Activated CD4-positive, alpha-beta T cell treated with anti-CD3 and anti-CD28 coated beads for 4 hours (primary cell): ENCODE measurements around the gene OR4C12.
"Not testable (repeated sequence)": the region's sequence is repeated elsewhere in the genome, so short reads cannot be mapped to it uniquely, and the experiment has no call there.

Source experiments
- DNase-seq, 2 donors: peaks; one replicate each; pipeline ENCODE4 v3.0.0-alpha.2; 2020

The OR4C12 gene

GRCh38 chr11:49982435-49982834 is at the start of gene OR4C12:
OR4C12 (minus strand) TSS chr11:49982535; CDS start chr11:49982501, 34 bp downstream.
- DNase-seq: not testable (repeated sequence)

- DNase-seq: no peak
These were observed 47.9 kb upstream of the OR4C12 start for GRCh38 chr11:50030193-50030592.

DNA sequence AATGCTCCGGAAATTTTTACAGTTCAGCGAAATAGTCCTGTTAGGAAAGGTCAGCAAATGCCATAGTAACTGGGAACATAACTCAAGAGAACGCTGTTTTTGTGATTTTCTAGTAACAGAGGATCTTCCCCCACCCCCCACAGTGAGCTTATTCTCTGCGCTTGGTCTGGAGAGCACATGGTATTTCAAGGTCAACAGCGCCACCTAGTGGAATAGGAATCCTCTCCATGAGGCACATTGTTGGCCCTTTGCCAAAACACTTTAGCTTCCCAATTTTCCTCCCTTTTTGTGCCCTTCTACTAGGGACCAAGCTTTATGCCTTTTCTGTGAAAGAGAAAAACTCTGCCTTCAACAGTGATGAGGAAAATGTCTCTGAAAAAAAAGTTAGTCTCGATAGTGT is 13.2 kb upstream of the OR4C12 start:
- peak; percentile 1 to 6 for DNase-seq

GRCh38 chr11:49973439-49973838 is 8.9 kb downstream of the OR4C12 start:
- DNase-seq: not testable (repeated sequence)

- no peak for DNase-seq
These were observed 30.2 kb downstream of the OR4C12 start, which contains the start of gene OR4C13 for GRCh38 chr11:49952091-49952490. OR4C13 (plus strand) TSS chr11:49952391; CDS start chr11:49952423, 32 bp downstream.

DNA sequence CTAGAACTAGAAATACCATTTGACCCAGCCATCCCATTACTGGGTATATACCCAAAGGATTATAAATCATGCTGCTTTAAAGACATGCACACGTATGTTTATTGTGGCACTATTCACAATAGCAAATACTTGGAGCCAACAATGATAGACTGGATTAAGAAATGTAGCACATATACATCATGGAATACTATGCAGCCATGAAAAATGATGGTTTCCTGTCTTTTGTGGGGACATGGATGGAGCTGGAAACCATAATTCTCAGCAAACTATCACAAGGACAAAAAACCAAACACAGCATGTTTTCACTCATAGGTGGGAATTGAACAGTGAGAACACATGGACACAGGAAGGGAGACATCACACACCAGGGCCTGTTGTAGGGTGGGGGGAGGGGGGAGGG is 33.6 kb downstream of the OR4C12 start:
- DNase-seq: not testable (repeated sequence)
